SK-N-MC (cell line): Measurements from ENCODE around the gene NUPR1.

Source experiments
- EZH2 ChIP-seq: fragments of 200-600 bp; sonication (generic); IDR thresholded peaks from one replicate; pipeline ENCODE4 v1.6.1; 2017; ENCODE audit warnings: antibody characterized with exemption
- FOXP2 ChIP-seq: optimal IDR thresholded peaks from 2 replicates; pipeline ENCODE3; 2011; ENCODE audit warnings: mild to moderate bottlenecking, moderate library complexity; ENCODE audit not compliant: insufficient read depth; ENCODE audit errors: extremely low read length, control extremely low read depth
- POLR2AphosphoS5 ChIP-seq: IDR thresholded peaks from 2 replicates; pipeline ENCODE4 v1.6.1; 2012; ENCODE audit warnings: mild to moderate bottlenecking, low read depth, low read length, borderline replicate concordance

GRCh38 chr16:28574925-28575324 lies 36.2 kb upstream of the NUPR1 start:
- TF ChIP-seq POLR2AphosphoS5, result no peak
- no peak for TF ChIP-seq EZH2
- no peak for TF ChIP-seq FOXP2
